DND-41 (cell line): ENCODE data around the gene KRTAP10-7.

Experiments used
- ATAC-seq: fragments of 200-7000 bp; cut with Tn5 transposase; 3 replicates; pipeline ENCODE4 v1.9.1; 2021; ENCODE audit warnings: low read depth; ENCODE audit not compliant: insufficient read depth
- DNase-seq: peaks from one replicate; pipeline ENCODE4 v3.0.0-alpha.2; 2020
- H2AFZ ChIP-seq: 2 replicates; pipeline ENCODE4 v1.6.0; 2012; ENCODE audit warnings: low read depth, low read length
- H3K27ac ChIP-seq: 2 replicates; pipeline ENCODE4 v1.5.1; 2012; ENCODE audit warnings: low read length, inconsistent platforms
- H3K27me3 ChIP-seq: fragments of 200-600 bp; sonication (generic); 2 replicates; pipeline ENCODE4 v1.6.0; 2012; ENCODE audit warnings: low read length, mild to moderate bottlenecking, inconsistent platforms; ENCODE audit not compliant: insufficient read depth, poor library complexity
- H3K36me3 ChIP-seq: 2 replicates; pipeline ENCODE4 v1.5.1; 2012; ENCODE audit warnings: low read length, inconsistent platforms; ENCODE audit not compliant: insufficient read depth
- H3K4me1 ChIP-seq: 2 replicates; pipeline ENCODE4 v1.5.1; 2012; ENCODE audit warnings: mild to moderate bottlenecking, low read length; ENCODE audit not compliant: insufficient read depth
- H3K4me2 ChIP-seq: 2 replicates; pipeline ENCODE4 v1.6.0; 2012; ENCODE audit warnings: mild to moderate bottlenecking, moderate library complexity, low read length, inconsistent platforms; ENCODE audit not compliant: insufficient read depth
- H3K4me3 ChIP-seq, 2 experiments: fragments of 200-600 bp in 1 of 2; shearing (Covaris generic) in 1 of 2; 2 replicates each; pipeline ENCODE4 v1.5.1; 2012 to 2016; ENCODE audit warnings: inconsistent platforms in 2 of 2, low read length in 2 of 2, mild to moderate bottlenecking in 2 of 2, low read depth in 1 of 2, moderate library complexity in 1 of 2
- H3K79me2 ChIP-seq: 2 replicates; pipeline ENCODE4 v1.6.0; 2012; ENCODE audit warnings: low read length, inconsistent platforms; ENCODE audit not compliant: insufficient read depth
- H3K9ac ChIP-seq: 2 replicates; pipeline ENCODE4 v1.6.0; 2012; ENCODE audit warnings: low read depth, mild to moderate bottlenecking, inconsistent platforms, low read length, moderate library complexity
- H3K9me3 ChIP-seq: 2 replicates; pipeline ENCODE4 v1.5.1; 2012; ENCODE audit warnings: low read length, moderate library complexity, mild to moderate bottlenecking, inconsistent platforms; ENCODE audit not compliant: insufficient read depth, severe bottlenecking
- H4K20me1 ChIP-seq: 2 replicates; pipeline ENCODE4 v1.6.0; 2012; ENCODE audit warnings: low read length; ENCODE audit not compliant: insufficient read depth
- CTCF ChIP-seq: IDR thresholded peaks from 2 replicates; pipeline ENCODE4 v1.5.1; 2012; ENCODE audit warnings: borderline replicate concordance, low read length, moderate library complexity, mild to moderate bottlenecking; ENCODE audit not compliant: poor library complexity, severe bottlenecking; ENCODE audit errors: extremely low read depth
- EZH2 ChIP-seq: IDR thresholded peaks from 3 replicates; pipeline ENCODE4 v1.6.1; 2012; ENCODE audit warnings: borderline replicate concordance, low read depth, mild to moderate bottlenecking, moderate library complexity, low read length, inconsistent platforms; ENCODE audit not compliant: severe bottlenecking

KRTAP10-7 gene

GRCh38 chr21:44616591-44616926 lies 16.2 kb downstream of the KRTAP10-7 start:
- Histone ChIP-seq H3K27ac (no peak overlapping the region), H3K4me2 (no peak overlapping the region)
- ATAC-seq = no peak

GRCh38 chr21:44617071-44617501 lies 16.7 kb downstream of the KRTAP10-7 start:
- no peak overlapping the region for H3K9ac ChIP-seq
- peaks cover 15% of the 10 kb centered on the region for H3K9me3 ChIP-seq
- H3K27ac ChIP-seq = no peak overlapping the region
- no peaks in the 10 kb centered on the region for H3K4me1 ChIP-seq
- no peak overlapping the region for H3K4me3 ChIP-seq
- ATAC-seq (no peak), DNase-seq (no peak)
- H4K20me1 ChIP-seq = no peaks in the 10 kb centered on the region
- H3K27me3 ChIP-seq = no peaks in the 10 kb centered on the region
- no peaks in the 10 kb centered on the region for H3K79me2 ChIP-seq
- no peak for TF ChIP-seq EZH2
- TF ChIP-seq CTCF = no peak
- no peak overlapping the region for H3K4me2 ChIP-seq
- no peak overlapping the region for H2AFZ ChIP-seq
- H3K36me3 ChIP-seq = no peaks in the 10 kb centered on the region

More at GRCh38 chr21:44616591-44616926, 16.2 kb downstream of the KRTAP10-7 start:
- no peak overlapping the region for H3K9ac ChIP-seq
- no peak overlapping the region for H2AFZ ChIP-seq
- H3K4me1 ChIP-seq = no peaks in the 10 kb centered on the region
- DNase-seq = no peak
- H3K36me3 ChIP-seq = no peaks in the 10 kb centered on the region
- H3K9me3 ChIP-seq = peaks cover 19% of the 10 kb centered on the region
- no peaks in the 10 kb centered on the region for H3K79me2 ChIP-seq
- H4K20me1 ChIP-seq = no peaks in the 10 kb centered on the region
- no peaks in the 10 kb centered on the region for H3K27me3 ChIP-seq
- no peak overlapping the region for H3K4me3 ChIP-seq
- TF ChIP-seq CTCF (no peak), EZH2 (no peak)

GRCh38 chr21:44618504-44618903 lies 18.1 kb downstream of the KRTAP10-7 start:
- TF ChIP-seq CTCF = no peak
- H3K4me3 ChIP-seq = no peak overlapping the region
- H3K4me2 ChIP-seq = no peak overlapping the region
- H3K4me1 ChIP-seq = no peaks in the 10 kb centered on the region
- no peak overlapping the region for H3K9ac ChIP-seq
- DNase-seq = no peak
- no peak for ATAC-seq
- H3K27ac ChIP-seq = no peak overlapping the region
- H3K9me3 ChIP-seq = peaks cover 17% of the 10 kb centered on the region
- H2AFZ ChIP-seq = no peak overlapping the region
- no peaks in the 10 kb centered on the region for H3K36me3 ChIP-seq
- H3K79me2 ChIP-seq = no peaks in the 10 kb centered on the region
- no peaks in the 10 kb centered on the region for H3K27me3 ChIP-seq
- no peaks in the 10 kb centered on the region for H4K20me1 ChIP-seq

GRCh38 chr21:44618909-44619308 lies 18.5 kb downstream of the KRTAP10-7 start:
- Histone ChIP-seq H3K27me3 (no peaks in the 10 kb centered on the region), H4K20me1 (no peaks in the 10 kb centered on the region), H3K4me3 (no peak overlapping the region), H3K27ac (no peak overlapping the region), H3K9me3 (peaks cover 17% of the 10 kb centered on the region), H3K4me2 (no peak overlapping the region), H3K9ac (no peak overlapping the region), H3K36me3 (no peaks in the 10 kb centered on the region), H2AFZ (no peak overlapping the region), H3K79me2 (no peaks in the 10 kb centered on the region), H3K4me1 (no peaks in the 10 kb centered on the region)
- ATAC-seq = 0 out of 3 replicates have a peak, but pooled peaks have one; percentile 39
- no peak for TF ChIP-seq CTCF
- no peak for TF ChIP-seq EZH2
- no peak for DNase-seq
